HG02571 (cell line): ENCODE results near the gene FDXR.

ENCODE experiments used
- ATAC-seq: cut with Tn5 transposase; IDR thresholded peaks from one replicate; pipeline ENCODE4 v1.9.1; 2021; ENCODE audit warnings: mild to moderate bottlenecking, moderate library complexity; ENCODE audit not compliant: unreplicated experiment

FDXR gene

DNA sequence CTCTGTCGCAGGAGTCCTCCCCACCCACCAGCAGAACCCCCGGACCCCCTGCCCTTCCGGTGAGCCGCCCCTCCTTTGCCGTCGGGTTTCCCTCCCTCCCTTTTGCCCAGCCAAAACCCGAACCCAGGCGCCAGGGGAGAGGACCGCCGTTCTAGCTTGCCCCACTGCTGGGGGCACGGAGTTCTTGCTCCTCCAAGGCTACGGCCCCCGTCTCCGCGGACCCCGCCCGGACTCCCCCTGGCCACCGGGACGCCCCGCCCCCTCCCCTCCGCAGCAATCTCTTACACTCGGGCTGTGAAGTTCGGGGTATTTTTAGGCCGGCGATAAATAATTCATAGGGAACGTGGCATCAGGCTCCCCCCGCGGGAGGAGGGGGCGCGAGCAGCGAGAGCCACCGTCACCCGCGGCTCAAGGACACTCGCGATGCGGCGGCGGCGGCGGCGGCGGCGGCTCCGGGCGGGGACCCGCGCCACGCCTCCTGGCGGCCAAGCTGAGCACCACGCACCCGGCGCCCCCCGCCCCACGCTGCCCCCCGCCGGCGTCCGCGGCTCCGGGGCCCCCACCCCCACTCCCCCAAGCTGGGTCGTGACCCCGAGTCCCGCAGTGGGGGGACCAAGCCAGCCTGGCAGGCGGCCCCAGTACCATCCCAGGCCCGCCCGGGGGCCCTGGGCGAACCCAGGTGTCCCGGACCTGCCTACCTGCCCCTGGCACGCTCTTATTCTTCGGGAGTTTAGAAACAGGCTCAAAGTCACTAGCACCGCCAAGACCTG is 13.2 kb downstream of the FDXR start, which contains the start of gene GRIN2C:
Gene GRIN2C (minus strand): TSS at position 427 of the 770 bp plus-strand sequence. CDS start 4,793 bp downstream, outside the sequence.
- no peak for ATAC-seq

DNA sequence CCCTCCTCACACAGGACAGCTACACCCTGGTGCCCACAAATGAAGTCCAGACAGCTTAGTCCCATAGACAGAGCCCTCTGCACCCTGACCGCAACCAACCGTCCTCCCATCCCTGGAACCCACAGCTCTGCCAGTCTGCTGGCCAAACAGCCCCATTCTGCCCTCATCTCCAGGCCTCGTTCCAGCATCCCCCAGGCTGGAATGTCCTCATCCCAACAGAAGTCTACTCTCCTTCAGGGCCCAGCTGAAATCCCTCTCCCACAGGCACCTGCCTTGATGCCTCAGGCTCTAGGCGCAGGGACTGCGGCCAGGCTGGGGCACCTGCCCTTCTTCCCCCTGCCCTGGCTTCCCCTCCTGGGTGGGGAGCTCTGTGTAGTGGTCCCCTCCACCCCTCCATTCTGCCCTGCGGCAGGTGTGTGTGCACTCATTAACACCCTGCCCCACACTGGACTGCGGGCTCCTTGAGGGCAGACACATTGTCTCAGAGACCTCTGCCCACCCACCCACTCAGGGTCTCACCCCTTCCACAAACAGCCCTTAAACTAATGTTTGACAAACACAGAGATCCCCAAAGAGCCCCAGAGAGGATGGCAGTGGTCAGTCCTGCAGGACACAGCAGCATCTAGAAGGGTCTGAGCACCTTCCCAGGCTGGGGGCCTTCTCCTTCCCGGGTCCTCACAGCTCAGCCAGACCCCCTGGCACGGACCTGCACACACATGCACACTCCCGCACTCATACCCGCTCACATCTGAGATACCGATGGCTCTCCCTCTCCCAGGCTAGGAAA is 13.9 kb downstream of the FDXR start:
- no peak for ATAC-seq

DNA sequence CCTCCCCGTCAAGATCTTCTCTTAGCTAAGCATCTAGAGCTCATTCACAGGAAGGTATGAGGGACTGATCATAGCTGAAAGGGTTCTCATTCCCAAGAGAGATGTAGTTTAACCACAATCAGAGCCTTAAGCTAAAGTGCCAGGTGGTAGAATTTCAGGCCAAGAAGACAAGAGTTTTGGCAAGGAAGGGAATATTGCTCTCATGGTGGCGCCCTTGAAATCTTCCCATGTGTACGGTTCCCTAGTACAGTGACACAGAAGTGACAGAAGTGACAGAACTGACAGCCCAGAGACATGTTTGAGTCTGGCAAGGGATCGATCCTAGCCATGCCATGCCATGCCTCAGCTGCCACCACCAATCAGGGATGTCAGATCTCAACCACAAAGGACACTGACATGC is 15.6 kb downstream of the FDXR start:
- ATAC-seq: no peak

DNA sequence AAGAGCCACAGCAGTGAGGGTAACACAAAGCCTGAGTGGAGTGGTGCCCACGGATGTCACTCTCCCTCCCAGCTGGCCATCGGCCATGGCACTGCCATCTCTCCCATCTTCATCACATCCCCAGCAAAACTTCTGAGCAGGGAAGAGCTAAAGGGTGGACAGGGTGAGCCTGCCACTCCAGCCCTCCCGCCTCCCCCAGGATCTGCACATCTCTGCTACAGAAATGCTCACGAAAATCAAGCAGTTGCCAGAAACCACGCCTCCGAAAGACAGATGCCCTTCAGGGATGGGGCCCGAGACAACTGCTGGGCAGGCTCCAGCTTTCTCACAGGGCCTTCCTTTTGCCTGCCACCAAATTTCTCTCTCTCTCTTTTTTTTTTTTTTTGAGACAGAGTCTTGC is 16.7 kb downstream of the FDXR start:
- ATAC-seq: no peak

DNA sequence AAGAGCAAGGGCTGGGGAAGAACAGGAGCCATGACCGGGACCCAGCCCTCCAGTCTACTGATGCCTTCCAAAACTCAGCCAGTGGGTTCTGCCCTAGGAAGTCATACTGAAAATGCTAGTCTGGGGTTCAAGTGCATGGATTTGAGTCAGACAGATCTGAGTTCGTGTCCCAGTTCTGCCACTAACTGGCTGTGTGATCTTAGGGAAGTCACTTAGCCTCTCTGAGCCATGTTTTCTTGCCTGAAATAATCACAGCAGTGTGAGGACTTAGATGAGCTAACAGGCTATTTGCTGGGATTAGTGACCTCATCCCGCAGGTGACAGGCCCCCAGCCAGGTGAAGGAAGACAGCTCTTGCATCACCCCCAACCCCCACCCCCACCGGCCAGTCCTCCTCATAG is 17.5 kb downstream of the FDXR start:
- ATAC-seq: no peak

DNA sequence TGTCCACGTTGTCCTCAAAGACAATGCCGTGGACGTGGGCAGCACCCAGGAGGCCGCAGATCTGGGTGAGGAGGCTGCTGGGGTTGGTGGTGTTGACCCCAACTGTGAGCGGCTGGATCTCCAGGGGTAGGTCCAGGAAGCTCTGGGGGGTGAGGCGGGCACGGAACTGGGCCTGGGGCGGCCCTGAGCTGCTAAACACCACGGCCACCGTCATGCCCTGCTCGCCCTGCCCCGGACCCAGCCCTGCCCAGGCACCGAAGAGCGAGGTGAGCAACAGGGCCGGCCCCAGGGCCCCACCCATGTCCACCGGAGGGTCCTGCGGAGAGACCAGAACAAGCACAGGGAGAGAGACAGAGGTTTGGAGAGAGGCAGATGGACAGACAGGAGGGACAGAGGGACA is 18.0 kb downstream of the FDXR start:
- no peak for ATAC-seq

DNA sequence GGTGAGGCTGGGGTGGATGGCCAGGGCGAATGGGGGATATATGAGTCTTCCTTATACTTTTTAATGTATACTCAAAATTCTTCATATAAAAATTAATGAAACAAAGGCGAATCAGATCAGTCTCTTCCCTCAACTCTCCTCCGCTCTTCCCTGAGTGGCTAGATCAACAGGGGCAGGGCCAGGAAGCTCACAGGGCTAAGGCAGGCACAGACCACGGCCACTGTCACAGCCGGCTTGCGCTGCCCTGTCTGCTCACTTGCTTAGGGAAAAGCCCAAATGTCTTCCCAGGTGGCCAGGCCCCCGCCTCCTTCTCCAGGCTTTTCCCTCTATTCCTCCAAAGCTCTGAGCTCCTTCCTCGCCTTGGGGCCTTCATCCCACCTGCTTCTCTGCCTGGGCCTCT is 19.1 kb downstream of the FDXR start:
- no peak for ATAC-seq

DNA sequence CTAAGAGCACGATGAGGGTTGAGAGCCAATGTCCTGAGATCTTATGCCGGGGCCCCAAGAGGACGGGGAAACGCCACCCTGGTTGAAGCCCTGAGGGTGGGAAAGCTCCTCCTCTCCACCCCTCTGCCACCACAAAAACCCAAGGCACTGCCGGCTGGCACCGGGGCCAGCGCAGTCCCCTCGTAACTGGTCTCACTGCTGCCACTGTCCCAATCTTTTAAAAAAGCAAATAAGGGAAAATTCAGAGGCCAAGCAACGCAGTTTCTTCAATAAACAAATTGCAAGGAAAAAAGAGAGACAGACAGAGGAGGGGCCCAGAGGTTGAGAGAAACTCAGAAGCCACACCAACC is 19.8 kb downstream of the FDXR start:
- no peak for ATAC-seq

DNA sequence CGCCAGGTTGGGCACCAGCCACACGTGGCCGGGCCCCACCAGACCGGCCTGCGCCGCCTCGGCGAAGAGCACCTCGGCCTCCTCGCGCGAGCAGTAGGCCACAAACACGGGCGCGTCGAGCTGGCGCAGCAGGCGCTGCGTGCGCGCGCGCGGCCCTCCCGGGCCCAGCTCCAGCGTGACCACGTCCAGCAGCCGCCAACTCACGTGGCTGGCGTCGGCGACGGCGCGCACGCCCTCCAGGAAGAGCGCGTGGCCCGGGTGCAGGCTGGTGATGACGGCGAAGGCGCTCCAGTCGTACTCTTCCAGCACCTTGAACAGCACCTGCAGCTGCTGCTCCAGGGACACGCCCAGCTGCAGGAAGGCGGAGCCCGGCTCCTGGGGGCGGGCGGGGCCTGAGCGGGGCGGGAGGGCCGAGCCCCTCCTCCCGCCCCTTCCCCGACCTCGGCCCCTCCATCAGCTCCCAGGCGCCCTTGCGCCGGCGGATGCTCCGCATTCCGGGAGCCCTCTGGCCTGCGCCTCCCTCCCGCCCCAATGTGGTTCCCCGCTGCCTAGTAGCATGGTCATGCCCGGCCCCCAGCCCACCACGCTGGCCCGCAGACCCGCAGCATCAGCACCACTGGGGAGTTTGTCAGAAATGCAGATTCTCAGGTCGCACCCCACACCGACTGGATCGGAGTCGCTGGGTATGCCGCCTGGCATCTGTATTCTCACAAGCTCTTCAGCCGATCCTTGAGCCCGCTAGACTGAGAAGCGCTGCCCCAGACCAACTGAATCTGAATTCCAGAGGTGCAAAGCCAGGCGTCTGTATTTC is 20.4 kb downstream of the FDXR start:
- ATAC-seq: no peak

DNA sequence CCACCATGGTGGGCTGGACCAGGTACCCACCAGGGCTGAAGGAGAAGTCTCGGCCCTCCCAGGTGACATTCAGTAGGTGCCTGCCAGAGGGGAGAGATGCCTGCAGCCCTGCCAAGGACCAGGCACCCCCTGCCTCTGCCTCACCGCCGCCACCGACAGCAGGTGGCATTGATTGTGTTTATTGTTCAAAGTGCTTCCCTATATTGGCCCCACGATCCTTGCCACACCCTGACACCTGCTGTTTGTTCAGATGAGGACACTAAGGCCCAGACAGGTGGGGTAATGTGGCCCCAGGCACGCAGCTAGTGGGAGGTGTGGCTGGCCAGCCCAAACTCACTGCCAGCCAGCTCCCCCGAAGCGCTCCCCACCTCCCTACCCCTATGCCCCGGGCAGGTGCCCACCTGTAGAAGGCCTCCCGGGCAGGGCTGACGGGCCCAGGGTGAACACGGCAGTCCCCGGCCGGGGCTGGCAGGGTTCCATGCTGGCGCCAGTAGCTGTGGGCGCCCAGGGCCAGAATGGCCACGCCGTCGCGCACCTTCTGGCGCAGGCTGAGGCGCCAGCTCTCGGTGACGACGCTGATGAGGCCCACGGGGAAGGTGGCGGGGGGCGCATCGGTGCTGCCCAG is 21.1 kb downstream of the FDXR start:
- no peak for ATAC-seq

DNA sequence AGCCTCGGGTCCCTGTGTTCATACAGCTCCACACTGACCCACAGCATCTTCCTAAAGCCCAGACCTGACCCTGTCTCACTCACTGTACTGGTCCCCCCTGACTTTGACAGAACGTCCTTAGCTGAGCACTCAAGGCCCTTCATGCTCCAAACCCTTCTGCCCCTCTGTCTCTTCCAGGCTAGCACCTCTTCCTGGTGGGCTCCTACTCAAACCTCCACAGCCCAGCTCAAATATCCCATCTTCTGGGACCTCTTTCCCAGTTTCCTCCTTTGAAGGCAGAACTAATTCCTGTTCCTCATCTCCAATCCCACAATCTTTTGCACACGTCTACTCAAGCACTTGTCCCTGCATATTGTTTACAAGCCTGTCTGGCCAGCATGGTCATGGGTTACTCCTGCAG is 21.9 kb downstream of the FDXR start:
- ATAC-seq: no peak

DNA sequence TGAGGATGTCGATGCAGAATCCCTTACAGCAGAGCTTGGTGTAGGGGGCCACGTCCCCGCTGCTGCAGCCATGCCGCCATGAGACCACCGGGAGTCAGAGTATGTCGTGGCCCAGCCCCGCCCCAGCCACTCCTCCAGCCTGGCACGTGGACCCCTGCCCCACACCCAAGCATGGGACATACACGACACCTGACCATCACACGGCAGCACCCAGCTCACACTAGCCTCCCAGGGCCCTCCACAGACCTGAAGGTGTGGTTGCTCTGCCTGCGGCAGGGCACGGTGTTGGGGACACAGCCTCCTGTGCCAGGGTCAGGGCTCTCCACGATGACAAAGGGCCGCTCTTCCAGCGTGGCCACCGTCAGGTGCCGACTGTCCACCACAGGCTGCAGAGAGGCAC is 22.5 kb downstream of the FDXR start:
- no peak for ATAC-seq

DNA sequence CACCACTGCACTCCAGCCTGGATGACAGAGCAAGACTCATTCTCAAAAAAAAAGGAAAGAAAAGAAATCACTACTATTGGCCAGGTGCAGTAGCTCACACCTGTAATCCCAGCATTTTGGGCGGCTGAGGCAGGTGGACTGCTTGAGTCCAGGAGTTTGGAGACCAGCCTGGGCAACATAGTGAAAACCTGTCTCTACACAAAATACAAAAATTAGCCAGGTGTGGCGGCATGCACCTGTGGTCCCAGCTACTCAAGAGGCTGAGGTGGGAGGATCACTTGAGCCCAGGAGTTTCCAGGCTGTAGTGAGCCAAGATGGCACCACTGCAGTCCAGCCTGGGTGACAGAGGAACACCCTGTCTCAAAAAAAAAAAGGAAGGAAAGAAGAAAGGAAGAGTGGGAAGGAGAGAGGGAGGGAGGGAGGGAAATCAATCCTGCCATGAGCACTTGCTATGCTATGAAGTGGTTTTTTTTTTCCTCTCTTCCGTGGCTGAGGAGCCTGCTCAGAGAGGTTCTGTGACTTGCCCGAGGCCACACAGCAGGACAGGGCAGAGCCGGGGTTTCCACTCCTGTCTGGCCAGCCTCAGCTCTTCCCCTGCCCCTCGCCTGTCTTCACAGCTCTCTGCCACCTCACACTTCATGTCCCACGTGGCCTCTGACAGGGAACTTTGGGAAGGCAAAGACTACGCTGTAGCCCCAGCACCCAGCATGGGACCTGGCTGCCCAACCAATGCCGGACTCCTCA is 24.0 kb downstream of the FDXR start:
- no peak for ATAC-seq

DNA sequence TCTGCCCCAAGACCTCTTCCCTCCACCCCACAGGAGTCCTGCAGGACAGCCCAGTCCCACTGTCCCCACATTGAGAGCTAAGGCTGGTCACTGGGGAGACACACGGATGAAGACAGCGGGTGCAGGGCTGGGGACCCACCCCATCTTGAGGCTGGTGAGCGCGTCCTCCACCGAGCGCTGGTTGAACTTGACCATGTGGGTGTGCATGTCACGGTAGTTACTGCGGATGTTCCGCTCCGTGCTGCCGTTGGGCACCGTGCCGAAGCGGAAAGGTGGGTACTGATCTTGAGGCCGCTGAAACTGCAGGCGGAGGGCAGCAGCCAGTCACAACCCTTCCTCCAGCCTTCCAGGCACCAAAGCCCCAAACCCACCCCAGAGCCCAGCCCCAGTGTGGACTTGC is 26.2 kb downstream of the FDXR start:
- ATAC-seq: no peak

DNA sequence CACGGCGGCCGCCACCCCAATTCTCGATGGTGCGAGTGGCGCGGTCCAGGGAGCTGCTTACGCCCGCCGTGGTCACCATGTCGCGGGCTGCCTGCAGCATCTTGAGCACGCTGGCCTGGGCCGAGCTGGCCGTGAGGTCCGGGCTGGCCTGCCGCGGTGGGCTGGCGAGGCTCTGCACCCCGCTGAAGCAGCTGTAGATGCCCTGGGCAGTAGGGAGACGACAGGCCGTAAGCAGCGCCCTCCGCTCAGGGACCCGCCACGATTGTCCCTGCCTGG is 29.5 kb downstream of the FDXR start:
- no peak for ATAC-seq

DNA sequence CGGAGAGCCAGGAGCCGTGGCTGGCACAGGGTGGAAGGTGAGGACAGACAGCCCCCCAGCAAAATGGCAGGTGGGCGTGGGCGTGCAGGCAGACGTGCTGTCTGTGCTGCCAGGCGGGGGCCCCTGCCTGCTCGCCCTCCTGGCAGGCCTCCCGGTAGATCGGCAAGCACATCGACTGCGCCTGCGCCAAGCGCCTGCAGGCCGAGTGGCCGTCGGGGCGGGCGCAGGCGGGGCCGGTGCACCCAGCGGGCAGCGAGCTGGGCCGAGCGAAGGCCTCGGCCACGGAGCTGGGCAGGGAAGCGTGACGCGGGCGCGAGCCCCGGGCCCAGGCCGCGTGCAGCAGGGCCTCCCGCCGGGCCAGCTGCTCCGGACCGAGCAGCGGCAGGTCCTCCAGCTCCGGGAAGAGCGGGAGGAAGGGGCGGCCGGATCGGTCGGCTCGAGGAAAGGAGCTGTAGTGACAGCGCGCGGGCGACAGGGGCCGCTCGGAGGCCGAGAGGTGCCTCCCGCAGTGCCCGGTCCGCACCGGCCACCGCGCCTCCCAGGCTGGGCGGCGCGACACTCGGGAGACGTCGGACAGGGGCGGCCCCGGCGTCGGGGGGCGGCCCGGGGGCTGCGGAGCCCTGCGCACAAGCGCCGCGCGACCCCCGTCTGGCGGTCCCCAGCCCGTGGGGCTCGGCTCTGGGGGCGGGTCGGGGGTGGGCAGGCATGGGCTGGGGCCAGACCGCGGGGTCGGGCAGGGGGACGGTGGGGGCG is 30.0 kb downstream of the FDXR start:
- ATAC-seq: no peak

DNA sequence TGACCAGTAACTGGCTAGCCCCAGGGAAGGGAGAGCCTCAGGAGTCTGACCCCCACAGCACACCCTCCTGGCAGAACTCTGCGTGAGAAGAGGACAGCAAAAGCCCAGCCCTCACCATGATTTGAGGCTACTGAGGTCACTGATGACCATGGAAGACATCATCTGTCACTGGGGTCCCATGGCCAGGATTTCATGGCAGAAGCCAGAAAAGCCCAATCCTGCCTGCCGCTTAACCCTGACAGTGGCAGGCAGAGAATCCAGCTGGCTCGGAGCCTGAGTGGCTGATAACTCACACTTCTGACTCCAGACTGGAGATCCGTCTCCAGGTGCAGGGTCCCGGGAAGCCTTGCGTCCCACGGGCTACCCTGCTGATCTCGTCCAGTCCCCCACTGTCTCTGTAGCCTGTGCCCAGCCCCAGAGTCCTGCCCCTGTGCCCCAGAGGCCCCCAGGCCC is 30.6 kb downstream of the FDXR start:
- no peak for ATAC-seq

DNA sequence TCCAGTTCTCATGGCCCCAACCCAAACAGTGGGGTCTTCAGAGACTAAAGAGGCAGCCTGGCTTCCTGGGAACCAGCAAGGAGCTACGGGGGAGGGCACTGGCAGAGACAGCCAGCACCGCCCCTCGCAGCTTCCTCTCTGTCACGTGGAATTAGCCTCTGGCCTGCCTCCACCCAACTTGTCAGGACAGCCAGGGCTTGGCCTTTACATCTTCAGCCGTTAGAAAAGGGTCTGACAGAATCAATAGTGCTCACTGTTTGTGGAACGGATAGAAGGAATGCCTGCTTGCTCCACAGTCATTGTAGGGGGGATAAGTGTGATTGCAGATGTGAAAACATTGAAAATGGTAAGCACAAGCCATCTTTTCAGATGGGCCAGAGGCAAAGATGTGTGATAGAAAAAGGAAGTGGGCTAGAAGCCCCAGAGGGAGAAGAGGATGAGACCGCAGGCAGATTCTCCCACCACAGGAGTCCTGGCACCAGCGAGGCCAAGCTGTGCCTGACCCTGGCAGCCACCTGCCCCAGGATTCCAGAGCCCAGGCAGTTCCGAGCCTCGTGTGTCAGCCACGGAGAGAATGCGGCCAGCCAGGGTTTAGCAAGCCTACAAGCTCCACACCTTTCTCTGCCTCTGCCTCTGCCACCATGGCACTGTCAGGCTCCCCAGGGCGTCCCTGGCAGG is 31.7 kb downstream of the FDXR start:
- ATAC-seq: no peak
